Mucosa of rectum (tissue), 2 donors: ENCODE results near the gene COL15A1.

Source experiments
- H3K27ac ChIP-seq, 2 donors: one replicate each; pipeline ENCODE4 v1.7.0; 2013; ENCODE audit warnings: inconsistent platforms in 2 of 2, low read depth in 2 of 2, low read length in 2 of 2
- H3K27me3 ChIP-seq, 2 donors: one replicate each; pipeline ENCODE4 v1.7.0; 2013; ENCODE audit warnings: low read length in 2 of 2; ENCODE audit not compliant: control insufficient read depth in 2 of 2, insufficient read depth in 2 of 2
- H3K36me3 ChIP-seq, 2 donors: one replicate each; pipeline ENCODE4 v1.7.0; 2013; ENCODE audit warnings: low read length in 2 of 2; ENCODE audit not compliant: control insufficient read depth in 2 of 2, insufficient read depth in 2 of 2
- H3K4me1 ChIP-seq, 2 donors: one replicate each; pipeline ENCODE4 v1.7.0; 2013; ENCODE audit warnings: low read length in 2 of 2, mild to moderate bottlenecking in 1 of 2; ENCODE audit not compliant: control insufficient read depth in 2 of 2, insufficient read depth in 2 of 2
- H3K4me3 ChIP-seq, 2 donors: one replicate each; pipeline ENCODE4 v1.7.0; 2013; ENCODE audit warnings: low read length in 2 of 2
- H3K9ac ChIP-seq, 2 donors: one replicate each; pipeline ENCODE4 v1.7.0; 2013; ENCODE audit warnings: low read length in 2 of 2, low read depth in 1 of 2, mild to moderate bottlenecking in 1 of 2
- H3K9me3 ChIP-seq, 2 donors: one replicate each; pipeline ENCODE4 v1.7.0; 2013; ENCODE audit warnings: low read length in 2 of 2; ENCODE audit not compliant: control insufficient read depth in 2 of 2
- donor health status: healthy.
- donor health status: Normal muscosa, but diverticular disease.

The COL15A1 gene

DNA sequence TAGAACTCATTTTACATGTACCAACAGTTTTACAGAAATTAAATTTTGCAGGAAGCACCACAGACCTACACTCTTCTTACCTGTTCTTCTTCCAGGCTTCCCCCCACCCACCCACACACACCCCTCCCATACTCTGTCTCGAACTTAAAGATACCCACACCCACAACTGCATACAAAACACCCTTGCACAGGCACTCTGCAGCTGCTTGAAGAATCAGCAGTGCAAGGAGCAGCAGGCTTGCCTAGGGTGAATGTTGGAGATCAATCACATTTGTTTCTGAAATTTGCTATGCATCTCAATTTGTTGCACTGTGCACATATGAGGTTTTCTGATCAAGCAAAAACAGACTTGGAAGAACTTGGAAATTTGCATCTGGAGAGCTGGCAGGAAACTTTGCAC, 83.7 kb downstream of the COL15A1 start:
- H3K9me3 ChIP-seq = no peaks in the 10 kb centered on the region
- no peaks in the 10 kb centered on the region for H3K36me3 ChIP-seq
- no peak overlapping the region for H3K9ac ChIP-seq
- H3K27me3 ChIP-seq = no peaks in the 10 kb centered on the region
- H3K27ac ChIP-seq = no peak overlapping the region
- no peaks in the 10 kb centered on the region for H3K4me1 ChIP-seq
- no peak overlapping the region for H3K4me3 ChIP-seq

GRCh38 chr9:99029083-99029645, 85.5 kb downstream of the COL15A1 start:
- H3K4me3 ChIP-seq = no peak overlapping the region
- H3K36me3 ChIP-seq = no peaks in the 10 kb centered on the region
- no peak overlapping the region for H3K27ac ChIP-seq
- no peaks in the 10 kb centered on the region for H3K9me3 ChIP-seq
- H3K4me1 ChIP-seq = no peaks in the 10 kb centered on the region
- no peaks in the 10 kb centered on the region for H3K27me3 ChIP-seq
- H3K9ac ChIP-seq = no peak overlapping the region

DNA sequence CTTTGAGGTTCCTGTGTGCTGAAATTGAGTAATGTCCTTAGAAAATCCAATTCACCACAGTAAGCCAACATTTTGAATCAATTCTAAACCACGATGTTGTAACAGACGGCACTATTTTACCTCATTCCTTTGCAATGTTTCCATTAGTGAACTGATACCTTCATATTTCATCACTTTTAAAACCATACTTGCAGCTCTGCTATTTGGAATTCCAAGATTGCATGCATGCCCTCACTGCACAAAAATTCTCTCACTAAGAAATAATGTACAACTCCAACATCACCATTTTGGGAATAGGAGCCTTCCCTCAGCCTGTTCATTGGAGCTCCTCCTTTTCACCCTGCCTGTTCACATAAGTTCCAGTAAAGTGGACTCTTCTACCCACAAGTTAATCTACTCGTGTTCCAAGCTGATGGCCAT, 86.4 kb downstream of the COL15A1 start:
- Histone ChIP-seq H3K27ac (no peak overlapping the region), H3K4me1 (no peaks in the 10 kb centered on the region), H3K36me3 (no peaks in the 10 kb centered on the region), H3K9me3 (no peaks in the 10 kb centered on the region), H3K9ac (no peak overlapping the region), H3K27me3 (no peaks in the 10 kb centered on the region), H3K4me3 (no peak overlapping the region)

DNA sequence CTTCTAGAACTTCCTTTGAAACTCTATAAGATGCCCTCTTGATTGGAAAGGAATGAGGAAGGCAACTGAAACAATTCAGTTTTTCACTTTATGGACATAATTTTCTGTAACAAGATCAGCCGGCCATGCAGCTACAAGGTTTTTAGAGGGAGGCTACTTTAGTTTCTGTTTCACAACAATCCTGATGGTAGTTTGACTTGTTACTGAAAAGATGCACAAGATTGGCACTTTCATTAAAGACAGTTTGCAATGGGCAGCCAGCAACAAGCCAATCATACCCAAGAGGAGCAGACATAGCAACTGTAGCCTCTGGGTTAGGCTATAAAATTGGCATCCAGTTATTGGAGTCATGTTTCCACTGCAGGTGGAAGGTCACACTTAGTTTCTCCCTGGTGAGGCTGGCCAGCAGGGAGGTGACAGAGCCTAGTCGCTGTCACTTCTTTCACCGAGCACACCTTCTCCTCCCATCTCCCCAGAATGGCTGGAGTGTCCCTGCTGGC, 87.0 kb downstream of the COL15A1 start:
- no peaks in the 10 kb centered on the region for H3K36me3 ChIP-seq
- no peak overlapping the region for H3K9ac ChIP-seq
- no peaks in the 10 kb centered on the region for H3K27me3 ChIP-seq
- H3K9me3 ChIP-seq = no peaks in the 10 kb centered on the region
- no peaks in the 10 kb centered on the region for H3K4me1 ChIP-seq
- H3K27ac ChIP-seq = no peak overlapping the region
- no peak overlapping the region for H3K4me3 ChIP-seq

GRCh38 chr9:99031319-99031718, 87.6 kb downstream of the COL15A1 start:
- H3K27me3 ChIP-seq = no peaks in the 10 kb centered on the region
- H3K4me1 ChIP-seq = no peaks in the 10 kb centered on the region
- H3K27ac ChIP-seq = no peak overlapping the region
- H3K36me3 ChIP-seq = no peaks in the 10 kb centered on the region
- no peaks in the 10 kb centered on the region for H3K9me3 ChIP-seq
- H3K9ac ChIP-seq = no peak overlapping the region
- H3K4me3 ChIP-seq = no peak overlapping the region

DNA sequence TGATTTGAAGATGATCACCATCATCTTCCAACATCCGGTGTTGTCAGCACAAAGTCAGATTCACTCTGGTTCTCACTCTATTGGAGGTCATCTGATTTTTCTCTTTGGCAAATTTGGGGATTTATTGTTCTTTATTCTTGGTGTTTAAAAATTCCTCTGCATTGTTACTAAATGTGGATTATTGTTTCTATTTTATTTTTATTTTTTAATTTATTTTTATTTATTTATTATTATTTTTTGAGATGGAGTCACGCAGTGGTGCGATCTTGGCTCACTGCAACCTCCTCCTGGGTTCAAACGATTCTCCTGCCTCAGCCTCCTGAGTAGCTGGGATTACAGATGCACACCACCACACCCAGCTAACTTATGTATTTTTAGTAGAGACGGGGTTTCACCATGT, 88.3 kb downstream of the COL15A1 start:
- Histone ChIP-seq H3K9me3 (no peaks in the 10 kb centered on the region), H3K4me1 (no peaks in the 10 kb centered on the region), H3K9ac (no peak overlapping the region), H3K27me3 (no peaks in the 10 kb centered on the region), H3K27ac (no peak overlapping the region), H3K36me3 (no peaks in the 10 kb centered on the region), H3K4me3 (no peak overlapping the region)

DNA sequence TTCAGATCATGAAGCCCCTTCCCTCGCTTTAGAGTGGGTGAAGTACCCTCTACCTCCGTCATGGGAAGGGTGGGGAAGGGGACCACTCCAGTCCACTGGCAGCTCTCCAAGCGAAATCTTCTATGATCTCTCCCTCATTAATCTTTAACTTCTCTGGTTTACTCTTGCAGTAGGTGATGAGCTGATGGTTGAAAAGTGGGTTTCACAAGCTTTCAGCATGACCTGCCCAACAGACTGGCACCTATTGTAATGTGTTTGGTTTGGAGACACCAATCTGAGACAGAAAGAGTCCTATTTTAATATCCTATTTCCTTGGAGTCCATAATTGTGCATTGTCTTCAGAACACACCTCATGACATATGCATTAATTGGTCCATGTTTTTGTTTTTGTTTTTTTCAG, 90.4 kb downstream of the COL15A1 start:
- H3K9me3 ChIP-seq = no peaks in the 10 kb centered on the region
- no peak overlapping the region for H3K27ac ChIP-seq
- no peaks in the 10 kb centered on the region for H3K27me3 ChIP-seq
- H3K36me3 ChIP-seq = no peaks in the 10 kb centered on the region
- no peaks in the 10 kb centered on the region for H3K4me1 ChIP-seq
- no peak overlapping the region for H3K4me3 ChIP-seq
- H3K9ac ChIP-seq = no peak overlapping the region

- H3K36me3 ChIP-seq = no peaks in the 10 kb centered on the region
Measured at GRCh38 chr9:99035313-99035712, 91.6 kb downstream of the COL15A1 start.

GRCh38 chr9:99037769-99038483, 94.2 kb downstream of the COL15A1 start:
- H3K4me3 ChIP-seq = no peak overlapping the region
- H3K9ac ChIP-seq = no peak overlapping the region
- no peak overlapping the region for H3K27ac ChIP-seq
- H3K4me1 ChIP-seq = no peaks in the 10 kb centered on the region
- no peaks in the 10 kb centered on the region for H3K9me3 ChIP-seq
- H3K36me3 ChIP-seq = no peaks in the 10 kb centered on the region
- no peaks in the 10 kb centered on the region for H3K27me3 ChIP-seq

More at GRCh38 chr9:99035313-99035712, 91.6 kb downstream of the COL15A1 start:
- Histone ChIP-seq H3K4me1 (no peaks in the 10 kb centered on the region), H3K4me3 (no peak overlapping the region), H3K27me3 (no peaks in the 10 kb centered on the region), H3K9ac (no peak overlapping the region), H3K9me3 (no peaks in the 10 kb centered on the region), H3K27ac (no peak overlapping the region)

DNA sequence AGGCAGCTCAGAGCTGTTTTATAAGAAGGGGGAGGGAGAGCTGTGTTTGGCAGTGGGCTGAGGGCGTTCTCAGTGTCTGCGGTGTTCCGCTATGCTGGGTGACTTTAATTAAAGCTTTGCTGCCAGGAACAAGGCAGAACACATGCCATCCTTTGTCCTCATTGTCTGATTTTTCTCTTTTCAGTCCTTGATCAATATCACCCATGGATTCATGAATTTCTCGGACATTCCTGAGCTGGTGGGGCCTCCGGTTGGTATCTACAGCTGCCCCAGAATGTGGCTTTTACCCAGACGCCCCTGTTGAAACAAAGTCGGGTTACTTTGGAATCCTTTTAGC, 94.7 kb downstream of the COL15A1 start:
- no peak overlapping the region for H3K4me3 ChIP-seq
- H3K9ac ChIP-seq = no peak overlapping the region
- no peaks in the 10 kb centered on the region for H3K27me3 ChIP-seq
- H3K27ac ChIP-seq = no peak overlapping the region
- H3K9me3 ChIP-seq = no peaks in the 10 kb centered on the region
- H3K4me1 ChIP-seq = no peaks in the 10 kb centered on the region
- H3K36me3 ChIP-seq = no peaks in the 10 kb centered on the region
